ENCODE data around the gene RILPL1.

DNA sequence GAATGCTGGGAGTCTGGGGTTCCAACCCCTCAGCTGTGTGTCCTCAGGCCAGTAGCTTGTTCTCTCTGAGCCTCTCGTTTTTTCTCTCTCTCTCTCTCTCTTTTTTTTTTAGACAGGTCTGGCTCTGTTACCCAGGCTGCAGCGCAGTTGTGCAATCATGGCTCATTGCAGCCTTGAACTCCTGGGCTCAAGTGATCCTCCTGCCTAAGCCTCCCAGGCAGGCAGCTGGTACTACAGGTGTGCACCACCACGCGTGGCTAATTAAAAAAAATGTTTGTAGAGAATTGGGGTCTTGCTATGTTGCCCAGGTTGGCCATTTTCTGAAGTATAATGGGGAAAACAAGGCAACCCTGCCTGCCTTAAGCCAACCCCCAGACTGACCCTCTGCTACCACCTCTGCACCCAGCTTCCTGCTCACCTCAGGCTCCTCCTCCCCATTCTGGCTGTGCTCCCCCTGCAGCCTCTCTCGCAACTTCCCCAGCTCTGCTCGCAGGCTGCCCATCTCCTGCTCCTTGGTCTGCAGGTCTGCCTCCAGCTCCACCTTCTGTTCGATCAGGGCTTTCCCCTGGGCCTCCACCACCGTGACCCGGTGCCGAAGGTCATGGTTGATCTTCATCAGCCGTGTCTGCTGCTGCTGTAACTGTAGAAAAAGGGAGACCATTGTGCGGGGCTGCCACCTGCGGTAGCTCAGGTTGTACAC is 35.2 kb downstream of the RILPL1 start:
- TF ChIP-seq, protein P1, sequence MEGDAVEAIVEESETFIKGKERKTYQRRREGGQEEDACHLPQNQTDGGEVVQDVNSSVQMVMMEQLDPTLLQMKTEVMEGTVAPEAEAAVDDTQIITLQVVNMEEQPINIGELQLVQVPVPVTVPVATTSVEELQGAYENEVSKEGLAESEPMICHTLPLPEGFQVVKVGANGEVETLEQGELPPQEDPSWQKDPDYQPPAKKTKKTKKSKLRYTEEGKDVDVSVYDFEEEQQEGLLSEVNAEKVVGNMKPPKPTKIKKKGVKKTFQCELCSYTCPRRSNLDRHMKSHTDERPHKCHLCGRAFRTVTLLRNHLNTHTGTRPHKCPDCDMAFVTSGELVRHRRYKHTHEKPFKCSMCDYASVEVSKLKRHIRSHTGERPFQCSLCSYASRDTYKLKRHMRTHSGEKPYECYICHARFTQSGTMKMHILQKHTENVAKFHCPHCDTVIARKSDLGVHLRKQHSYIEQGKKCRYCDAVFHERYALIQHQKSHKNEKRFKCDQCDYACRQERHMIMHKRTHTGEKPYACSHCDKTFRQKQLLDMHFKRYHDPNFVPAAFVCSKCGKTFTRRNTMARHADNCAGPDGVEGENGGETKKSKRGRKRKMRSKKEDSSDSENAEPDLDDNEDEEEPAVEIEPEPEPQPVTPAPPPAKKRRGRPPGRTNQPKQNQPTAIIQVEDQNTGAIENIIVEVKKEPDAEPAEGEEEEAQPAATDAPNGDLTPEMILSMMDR (IDR thresholded peaks at IDR 0.05): no peak
- no peak for TF ChIP-seq POLR2A (IDR thresholded peaks at IDR 0.05)

All from uterus (tissue), 2 donors.